ENCODE data around the gene JOSD1. TPM values are rescaled to one million over a fixed set of nuclear protein-coding genes. Genes with fewer than 3 reads are reported as not detected.

The JOSD1 gene
- total RNA-seq, 1 experiment from 2014 or later, result 19.2 TPM

GRCh38 chr22:38704654-38705234, 4.0 kb upstream of the JOSD1 start:
- peak overlapping the region; percentile 93 to 95 for H3K4me3 Mint-ChIP-seq

More at GRCh38 chr22:38704654-38705234, 4.0 kb upstream of the JOSD1 start:
- no peak for DNase-seq
- peak overlapping the region; percentile 91 for H3K18ac ChIP-seq (ENCODE audit: insufficient read length, low read depth, low read length)
- no peak overlapping the region for H4K91ac ChIP-seq (ENCODE audit: insufficient read length, low read depth, low read length)
- peak overlapping the region; percentile 3 for H4K5ac ChIP-seq (ENCODE audit: insufficient read length, low read depth, low read length)
- H3K27me3 ChIP-seq (ENCODE audit: insufficient read depth, low read length), result no peaks in the 10 kb centered on the region
- H3K9me3 Mint-ChIP-seq, result no peaks in the 10 kb centered on the region
- H2BK20ac ChIP-seq (ENCODE audit: low read depth, low read length, poor library complexity, severe bottlenecking), result no peak overlapping the region
- H2BK120ac ChIP-seq (ENCODE audit: low read depth, low read length, poor library complexity, severe bottlenecking), result peak overlapping the region; percentile 24
- no CpG with 5 or more reads among the region's 10 CpGs for WGBS (ENCODE audit: extremely low coverage, insufficient read length, low lambda C conversion rate)
- peaks cover 7% of the 10 kb centered on the region for H3K79me1 ChIP-seq (ENCODE audit: insufficient read depth, low read depth, low read length, poor library complexity, severe bottlenecking)
- no peaks in the 10 kb centered on the region for H3K9me3 ChIP-seq (ENCODE audit: control insufficient read depth, low read depth, low read length)
- H3K27me3 Mint-ChIP-seq (ENCODE audit: low read depth), result no peaks in the 10 kb centered on the region; the same call in 1 of the 2 replicates
- peaks cover 28% of the 10 kb centered on the region; the same call in 1 of the 2 replicates for H3K79me2 ChIP-seq (ENCODE audit: insufficient read depth, low read length)
- H3K4me1 Mint-ChIP-seq, result peaks cover 46 to 53% of the 10 kb centered on the region in 2 experiments
- H3K27ac ChIP-seq (ENCODE audit: insufficient read length, low read depth, low read length), result peak overlapping the region; percentile 59
- no peak overlapping the region for H3K23ac ChIP-seq (ENCODE audit: insufficient read length, low read depth, low read length)
- H3K14ac ChIP-seq (ENCODE audit: insufficient read depth, low read length), result peak overlapping the region; percentile 66; the same call in 1 of the 2 replicates
- H2AK5ac ChIP-seq (ENCODE audit: insufficient read length, low read length), result peak overlapping the region; percentile 11
- peak overlapping the region; percentile 81 for H3K9ac ChIP-seq (ENCODE audit: extremely low read depth, insufficient read length, low read length)
- H2BK5ac ChIP-seq (ENCODE audit: insufficient read length, low read length), result peak overlapping the region; percentile 7
- H3K23me2 ChIP-seq (ENCODE audit: insufficient read length, low read depth, low read length, poor library complexity, severe bottlenecking), result peaks cover 17% of the 10 kb centered on the region
- peak overlapping the region; percentile 49 for H3K4me2 ChIP-seq (ENCODE audit: insufficient read depth, insufficient read length, low read length)
- TF ChIP-seq CTCF (conservative IDR thresholded peaks at IDR 0.05), result no peak
- H3K36me3 Mint-ChIP-seq (ENCODE audit: insufficient read depth in 1 of 3, low read depth in 3 of 3), result peaks cover 0 to 10% (median 8%) of the 10 kb centered on the region in 3 experiments; a peak in 4 of 7 replicates
- peak overlapping the region; percentile 46 for H3T11ph ChIP-seq (ENCODE audit: low read length)
- H3K4ac ChIP-seq (ENCODE audit: low read depth, low read length), result no peak overlapping the region
- H2AFZ ChIP-seq (ENCODE audit: low read length), result no peak overlapping the region
- H4K8ac ChIP-seq (replicated peaks; ENCODE audit: insufficient read length, low read depth, low read length), result peak overlapping the region; percentile 73
- H3K27ac Mint-ChIP-seq, result peak overlapping the region; percentile 99
- no peak overlapping the region for H2BK15ac ChIP-seq (ENCODE audit: low read depth, low read length)
- no peaks in the 10 kb centered on the region for H4K20me1 ChIP-seq (ENCODE audit: control insufficient read depth, insufficient read depth, insufficient read length)
- H3K4me1 ChIP-seq (ENCODE audit: insufficient read depth, low read length), result peaks cover 10% of the 10 kb centered on the region
- H3K56ac ChIP-seq (ENCODE audit: insufficient read length, low read depth, low read length), result no peak overlapping the region
- peak overlapping the region; percentile 77 for H2BK12ac ChIP-seq (ENCODE audit: insufficient read length, low read depth, low read length)
